Gastrocnemius medialis (tissue), 4 donors: Measurements from ENCODE around the gene IQCH. TPM values are rescaled to one million over a fixed set of nuclear protein-coding genes. Genes with fewer than 3 reads are reported as not detected.

ENCODE experiments used
- ATAC-seq, 2 donors: fragments of 150-250 bp; one replicate each; pipeline ENCODE4 v1.9.1; 2016
- DNase-seq, 2 donors: peaks; one replicate each; pipeline ENCODE4 v3.0.0-alpha.2; 2019
- H3K27ac ChIP-seq, 4 donors: fragments of 200-600 bp; sonication (generic); 1 replicate in 1 of 4; 2 replicates in 3 of 4; pipeline ENCODE4 v1.5.1; 2016 to 2018; ENCODE audit warnings: mild to moderate bottlenecking in 2 of 4, moderate library complexity in 1 of 4
- H3K27me3 ChIP-seq, 3 donors: fragments of 200-600 bp; sonication (generic) in 2 of 3; 1 replicate in 1 of 3; 2 replicates in 2 of 3; pipeline versions ENCODE4 v1.5.1 to v1.6.0; 2016 to 2019; ENCODE audit warnings: mild to moderate bottlenecking in 1 of 3, moderate library complexity in 1 of 3
- H3K36me3 ChIP-seq, 2 donors: fragments of 200-600 bp; sonication (generic) in 1 of 2; one replicate each; pipeline ENCODE4 v1.5.1; 2017 to 2018
- H3K4me1 ChIP-seq, 2 donors: fragments of 200-600 bp; sonication (generic) in 1 of 2; one replicate each; pipeline ENCODE4 v1.5.1; 2016 to 2017; ENCODE audit warnings: mild to moderate bottlenecking in 2 of 2
- H3K4me3 ChIP-seq, 4 donors: fragments of 200-600 bp; sonication (generic) in 3 of 4; 1 replicate in 1 of 4; 2 replicates in 3 of 4; pipeline ENCODE4 v1.5.1; 2016 to 2019; ENCODE audit warnings: mild to moderate bottlenecking in 2 of 4
- H3K9me3 ChIP-seq, 3 donors: fragments of 200-600 bp; sonication (generic) in 2 of 3; 1 replicate in 1 of 3; 2 replicates in 2 of 3; pipeline ENCODE4 v1.5.1; 2016 to 2019
- CTCF ChIP-seq, 5 experiments: fragments of 450-650 bp in 3 of 5; fragments of 200-600 bp in 2 of 5; sonication (generic) in 2 of 5; IDR thresholded peaks in 4 of 5; conservative IDR thresholded peaks in 1 of 5; 1 replicate in 4 of 5; 2 replicates in 1 of 5; pipeline ENCODE4 v1.5.1; 2016 to 2019; ENCODE audit warnings: antibody characterized with exemption in 5 of 5, mild to moderate bottlenecking in 3 of 5, moderate library complexity in 3 of 5
- POLR2A ChIP-seq, 2 donors: fragments of 450-650 bp; IDR thresholded peaks; one replicate each; pipeline ENCODE4 v1.6.1; 2017; ENCODE audit warnings: antibody characterized with exemption in 2 of 2, mild to moderate bottlenecking in 2 of 2, moderate library complexity in 2 of 2
- in situ Hi-C, 4 donors: fragments of 200-750 bp; cut with MboI; loops; one replicate each; pipeline versions ENCODE4 v1.15.0 to v1.8.0; 2017; ENCODE audit warnings: low sequenced_read_pairs in 4 of 4
- intact Hi-C: fragments of 100-400 bp; cut with DNase I; formaldehyde crosslinking; loops from one replicate; pipeline ENCODE4 v1.15.1; 2023; ENCODE audit warnings: low total_unique reads
- total RNA-seq, 4 donors: library from RNA; depleted of rRNA; stranded (reverse); fragments of >200 nt; gene quantifications; one replicate each; pipeline versions ENCODE4 v1.1.0 to v1.2.3, GENCODE V29; 2016

IQCH gene
- total RNA-seq, 4 donors from 2014 or later, result 0.07 to 0.65 (median 0.32) TPM

GRCh38 chr15:67219288-67219687 lies 35.3 kb upstream of the IQCH start:
- intact Hi-C loops, result no loop called here
- no peaks in the 10 kb centered on the region for H3K36me3 ChIP-seq
- in situ Hi-C loops, result no loop called here
- TF ChIP-seq CTCF (IDR thresholded peaks at IDR 0.05 in 4 of 5, conservative IDR thresholded peaks at IDR 0.05 in 1 of 5), result no peak
- DNase-seq, result no peak
- H3K27me3 ChIP-seq, result no peaks in the 10 kb centered on the region
- no peak overlapping the region for H3K27ac ChIP-seq
- H3K4me1 ChIP-seq, result peaks cover 5 to 10% of the 10 kb centered on the region in 2 donors
- ATAC-seq, result no peak
- no peak overlapping the region for H3K4me3 ChIP-seq
- no peaks in the 10 kb centered on the region for H3K9me3 ChIP-seq

DNA sequence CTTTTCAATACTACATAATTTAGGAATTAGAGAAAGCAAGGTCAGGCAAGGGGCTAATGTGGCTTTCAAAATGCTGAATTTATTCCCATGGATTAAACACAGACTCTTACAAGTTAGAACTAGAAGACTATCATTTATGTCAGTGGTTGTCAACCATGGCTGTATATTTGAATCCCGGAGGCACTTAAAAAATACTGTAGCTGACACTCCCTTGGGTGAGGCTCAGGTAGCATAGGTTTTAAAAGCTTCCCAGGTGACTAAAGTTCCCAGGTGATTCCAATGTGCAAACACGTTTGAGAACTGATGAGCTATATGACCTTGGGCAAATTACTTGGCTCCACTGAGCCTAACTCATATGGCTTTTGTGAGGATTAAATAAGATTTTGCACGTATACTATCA lies 29.7 kb upstream of the IQCH start:
- in situ Hi-C loops, result loop anchor here in 1 of 4 donors (25.0 kb wide), 1 partner anchor 88 kb away; no protein-coding TSS in a partner anchor
- H3K27me3 ChIP-seq, result no peaks in the 10 kb centered on the region
- peaks cover 0 to 14% of the 10 kb centered on the region in 2 donors for H3K36me3 ChIP-seq
- peaks cover 10% of the 10 kb centered on the region in 2 donors for H3K4me1 ChIP-seq
- H3K4me3 ChIP-seq, result no peak overlapping the region
- intact Hi-C loops, result no loop called here
- ATAC-seq (no peak), DNase-seq (no peak)
- no peak overlapping the region for H3K27ac ChIP-seq
- H3K9me3 ChIP-seq, result no peaks in the 10 kb centered on the region
- TF ChIP-seq POLR2A (IDR thresholded peaks at IDR 0.05), result no peak
- TF ChIP-seq CTCF (IDR thresholded peaks at IDR 0.05 in 4 of 5, conservative IDR thresholded peaks at IDR 0.05 in 1 of 5), result no peak

DNA sequence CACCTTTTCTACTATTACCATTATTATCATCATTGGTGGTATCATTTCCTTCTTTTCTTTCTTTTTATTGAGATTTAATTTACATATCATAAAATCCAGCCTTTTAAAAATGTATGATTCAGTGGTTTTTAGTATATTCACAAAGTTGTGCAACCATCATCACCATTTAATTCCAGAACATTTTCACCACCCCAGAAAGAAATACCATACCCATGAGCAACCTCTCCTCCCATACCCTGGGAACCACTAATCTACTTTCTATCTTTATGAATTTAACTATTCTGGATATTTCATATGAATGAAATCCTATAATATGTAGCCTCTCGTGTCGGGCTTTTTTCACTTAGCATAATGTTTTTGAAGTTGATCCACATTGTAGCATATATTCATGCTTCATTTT lies 29.2 kb upstream of the IQCH start:
- H3K4me3 ChIP-seq, result no peak overlapping the region
- ATAC-seq (no peak), DNase-seq (no peak)
- H3K9me3 ChIP-seq, result no peaks in the 10 kb centered on the region
- TF ChIP-seq POLR2A (IDR thresholded peaks at IDR 0.05), result no peak
- TF ChIP-seq CTCF (IDR thresholded peaks at IDR 0.05 in 4 of 5, conservative IDR thresholded peaks at IDR 0.05 in 1 of 5), result no peak
- H3K27me3 ChIP-seq, result no peaks in the 10 kb centered on the region
- peaks cover 7 to 10% of the 10 kb centered on the region in 2 donors for H3K4me1 ChIP-seq
- intact Hi-C loops, result no loop called here
- peaks cover 0 to 16% of the 10 kb centered on the region in 2 donors for H3K36me3 ChIP-seq
- no peak overlapping the region for H3K27ac ChIP-seq
- in situ Hi-C loops, result loop anchor here in 1 of 4 donors (25.0 kb wide), 1 partner anchor 88 kb away; no protein-coding TSS in a partner anchor

DNA sequence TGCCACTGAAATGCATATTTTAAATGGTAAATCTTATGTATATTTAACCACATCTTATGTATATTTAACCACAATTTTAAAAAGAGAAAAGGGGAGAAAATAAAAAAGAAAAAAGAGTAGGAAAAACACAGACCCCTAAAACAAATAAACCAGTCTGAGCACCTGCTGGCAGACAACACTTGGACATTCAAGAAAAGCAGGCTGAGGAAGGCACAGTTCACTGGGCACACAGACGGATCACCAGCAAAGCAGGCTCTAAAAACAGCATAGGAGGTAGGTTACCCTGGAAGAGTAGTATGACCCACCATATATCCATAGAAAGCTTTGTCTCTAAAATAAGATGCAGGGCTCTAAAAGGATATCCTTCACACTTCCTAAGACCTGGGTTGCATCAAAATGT lies 27.2 kb upstream of the IQCH start:
- H3K27me3 ChIP-seq, result no peaks in the 10 kb centered on the region
- H3K27ac ChIP-seq, result no peak overlapping the region
- in situ Hi-C loops, result loop anchor here in 1 of 4 donors (25.0 kb wide), 1 partner anchor 90 kb away; no protein-coding TSS in a partner anchor
- intact Hi-C loops, result no loop called here
- DNase-seq (no peak), ATAC-seq (no peak)
- peaks cover 0 to 5% of the 10 kb centered on the region in 2 donors for H3K4me1 ChIP-seq
- no peak for TF ChIP-seq POLR2A (IDR thresholded peaks at IDR 0.05)
- no peak for TF ChIP-seq CTCF (IDR thresholded peaks at IDR 0.05 in 4 of 5, conservative IDR thresholded peaks at IDR 0.05 in 1 of 5)
- no peaks in the 10 kb centered on the region for H3K9me3 ChIP-seq
- peaks cover 0 to 35% of the 10 kb centered on the region in 2 donors for H3K36me3 ChIP-seq
- no peak overlapping the region for H3K4me3 ChIP-seq

GRCh38 chr15:67227846-67228245 lies 26.7 kb upstream of the IQCH start:
- in situ Hi-C loops, result loop anchor here in 1 of 4 donors (25.0 kb wide), 1 partner anchor 91 kb away; no protein-coding TSS in a partner anchor
- no peak for ATAC-seq

More at GRCh38 chr15:67227846-67228245, 26.7 kb upstream of the IQCH start:
- Histone ChIP-seq H3K27ac (no peak overlapping the region), H3K27me3 (no peaks in the 10 kb centered on the region), H3K36me3 (peaks cover 0 to 39% of the 10 kb centered on the region in 2 donors), H3K4me3 (no peak overlapping the region), H3K9me3 (no peaks in the 10 kb centered on the region), H3K4me1 (peaks cover 0 to 5% of the 10 kb centered on the region in 2 donors)
- intact Hi-C loops, result no loop called here
- DNase-seq, result no peak
- TF ChIP-seq POLR2A (IDR thresholded peaks at IDR 0.05) (no peak), CTCF (IDR thresholded peaks at IDR 0.05 in 4 of 5, conservative IDR thresholded peaks at IDR 0.05 in 1 of 5) (no peak)
